GM18858 (cell line): ENCODE results near the gene HAUS8.
"Not testable (repeated sequence)": the region's sequence is repeated elsewhere in the genome, so short reads cannot be mapped to it uniquely, and the experiment has no call there.

Experiments used
- ATAC-seq: cut with Tn5 transposase; IDR thresholded peaks from one replicate; pipeline ENCODE4 v1.9.1; 2021; ENCODE audit not compliant: unreplicated experiment

HAUS8 gene

GRCh38 chr19:17036640-17037039 lies 38.6 kb downstream of the HAUS8 start:
- ATAC-seq = no peak

DNA sequence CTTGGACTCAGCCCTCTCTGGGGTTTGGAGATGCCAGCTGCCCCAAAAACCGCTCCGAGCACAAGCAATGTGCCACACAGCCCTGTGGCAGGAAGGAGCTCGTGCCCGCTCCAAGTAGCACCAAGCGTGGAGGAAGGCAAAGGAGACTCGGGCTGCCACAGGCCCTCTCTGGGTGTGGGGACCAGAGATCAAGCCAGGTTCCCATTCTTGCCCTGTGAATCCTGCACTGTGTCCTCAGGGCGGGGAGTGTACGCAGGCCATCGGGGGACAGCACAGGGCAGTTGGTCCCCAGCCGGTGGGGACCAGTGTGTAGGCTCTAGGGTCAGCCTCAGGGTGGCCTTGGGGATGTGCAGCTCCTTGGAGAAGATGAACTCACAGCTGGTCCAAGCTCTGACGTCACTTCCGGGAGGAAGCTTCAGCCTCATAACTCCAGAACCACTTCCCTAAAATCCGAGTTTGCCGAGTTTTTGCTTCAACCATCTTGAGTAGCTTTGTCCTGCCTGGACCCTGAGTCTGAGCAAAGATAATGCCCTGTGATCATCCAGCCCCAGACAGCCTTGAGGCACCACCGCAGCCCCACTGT lies 39.3 kb downstream of the HAUS8 start:
- no peak for ATAC-seq

DNA sequence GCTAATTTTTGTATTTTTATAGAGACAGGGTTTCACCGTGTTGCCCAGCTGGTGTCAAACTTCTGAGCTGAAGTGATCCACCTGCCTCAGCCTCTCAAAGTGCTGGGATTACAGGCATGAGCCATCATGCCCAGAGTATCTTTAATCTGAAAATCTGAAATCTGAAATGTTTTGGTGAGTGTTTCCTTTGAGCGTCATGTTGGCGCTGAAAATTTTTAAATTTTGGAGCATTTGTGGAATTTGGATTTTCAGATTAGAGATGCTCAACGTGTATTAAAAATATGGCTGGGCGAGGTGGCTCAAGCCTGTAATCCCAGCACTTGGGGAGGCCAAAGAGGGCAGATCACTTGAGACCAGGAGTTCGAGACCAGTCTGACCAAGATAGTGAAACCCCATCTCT lies 43.5 kb downstream of the HAUS8 start:
- no peak for ATAC-seq

DNA sequence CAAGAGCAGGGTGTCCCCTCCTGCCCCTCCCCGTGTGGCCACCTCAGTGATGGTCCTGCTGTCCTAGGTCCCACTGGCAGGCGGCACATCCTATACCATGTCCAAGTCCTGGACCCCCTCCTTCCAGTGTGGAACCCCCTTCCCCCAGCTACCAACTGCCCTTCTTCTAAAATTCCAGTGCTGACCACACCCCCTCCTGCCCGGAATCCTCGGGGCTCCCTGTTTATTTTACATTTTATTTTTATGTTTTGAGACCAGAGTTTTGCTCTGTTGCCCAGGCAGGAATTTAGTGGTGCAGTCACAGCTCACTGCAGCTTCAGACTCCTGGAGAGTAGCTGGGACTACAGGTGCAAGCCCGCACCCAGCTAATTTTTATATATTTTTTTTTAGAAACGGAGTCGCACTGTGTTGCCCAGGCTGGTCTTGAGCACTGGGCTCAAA lies 47.7 kb downstream of the HAUS8 start:
- ATAC-seq = no peak

DNA sequence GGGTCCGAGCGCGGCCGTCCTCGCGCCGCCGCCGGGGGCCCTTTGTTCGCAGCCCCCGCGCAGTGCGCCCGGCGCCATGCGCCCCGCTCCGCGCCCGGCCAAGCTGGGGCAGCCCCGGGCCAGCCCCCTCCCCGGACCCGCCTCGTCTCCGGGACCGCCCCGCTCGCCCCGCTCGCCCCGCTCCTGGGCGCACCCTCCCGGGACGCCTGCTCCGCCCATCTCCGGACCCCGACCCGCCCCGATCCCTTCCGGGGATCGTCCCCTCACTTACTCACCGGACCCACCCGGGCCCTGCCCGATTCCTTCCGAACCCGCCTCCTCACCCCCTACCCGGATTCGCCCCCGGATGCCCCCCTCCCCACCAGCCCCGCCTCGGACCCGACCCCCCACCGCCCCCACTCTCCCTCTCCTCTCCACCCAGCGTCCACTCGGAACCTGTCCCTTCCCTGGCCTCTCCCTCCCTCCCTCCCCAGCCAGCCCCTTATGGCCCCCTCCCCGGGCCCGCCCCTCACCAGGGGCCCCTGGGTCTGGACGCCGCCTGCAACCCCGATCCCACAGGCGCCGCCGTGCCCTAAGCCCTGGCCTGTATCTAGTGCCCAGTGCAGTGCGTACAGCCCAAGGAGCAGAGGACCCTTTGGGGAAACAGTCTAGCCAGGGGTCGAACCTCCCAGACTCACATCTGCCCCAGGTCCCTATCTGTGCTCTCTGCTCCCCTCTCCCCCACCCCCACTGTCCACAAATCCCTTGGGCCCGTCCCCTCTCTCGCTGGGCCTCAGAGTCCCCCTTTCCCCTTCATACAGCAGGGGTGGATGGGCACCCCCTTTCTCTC lies 48.3 kb downstream of the HAUS8 start, which contains the start of gene CPAMD8:
Gene CPAMD8, minus strand, starts transcription at position 105 of the 829 bp plus-strand sequence. CDS start 168 bp downstream, outside the sequence.
- ATAC-seq = no peak

- no peak for ATAC-seq
Observed at GRCh38 chr19:17025991-17026658, 49.1 kb downstream of the HAUS8 start.

GRCh38 chr19:17025361-17025760 lies 49.9 kb downstream of the HAUS8 start:
- ATAC-seq = no peak

DNA sequence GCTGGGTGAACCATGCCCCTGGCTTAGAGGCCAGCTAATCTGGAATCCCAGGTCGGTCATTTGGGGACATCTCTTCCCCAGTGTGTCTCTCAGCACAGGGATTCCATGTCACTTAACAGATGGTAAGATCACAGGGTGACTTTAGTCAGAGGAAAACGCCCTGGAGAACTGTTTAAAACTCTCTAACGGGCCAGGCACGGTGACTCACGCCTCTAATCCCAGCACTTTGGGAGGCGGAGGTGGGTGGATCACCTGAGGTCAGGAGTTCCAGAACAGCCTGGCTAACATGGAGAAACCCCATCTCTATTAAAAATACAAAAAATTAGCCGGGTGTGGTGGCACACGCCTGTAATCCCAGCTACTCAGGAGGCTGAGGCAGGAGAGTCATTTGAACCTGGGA lies 50.3 kb downstream of the HAUS8 start:
- ATAC-seq = not testable (repeated sequence)

DNA sequence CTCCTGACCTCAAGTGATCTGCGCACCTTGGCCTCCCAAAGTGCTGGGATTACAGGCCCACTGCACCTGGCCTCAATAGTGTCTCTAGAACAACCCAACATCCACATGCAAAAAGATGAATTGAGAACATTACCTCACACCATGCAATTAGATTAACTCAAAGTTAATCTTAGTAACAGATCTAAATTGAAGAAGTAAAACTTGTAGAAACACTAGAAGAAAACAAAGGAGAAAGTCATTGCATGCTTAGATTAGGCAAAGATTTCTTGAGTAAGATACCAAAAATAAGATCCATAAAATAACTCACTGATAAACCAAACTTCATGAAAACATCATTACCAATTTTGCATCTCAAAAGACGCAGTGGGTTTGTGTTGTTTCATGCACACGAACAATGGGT lies 51.4 kb downstream of the HAUS8 start:
- no peak for ATAC-seq

DNA sequence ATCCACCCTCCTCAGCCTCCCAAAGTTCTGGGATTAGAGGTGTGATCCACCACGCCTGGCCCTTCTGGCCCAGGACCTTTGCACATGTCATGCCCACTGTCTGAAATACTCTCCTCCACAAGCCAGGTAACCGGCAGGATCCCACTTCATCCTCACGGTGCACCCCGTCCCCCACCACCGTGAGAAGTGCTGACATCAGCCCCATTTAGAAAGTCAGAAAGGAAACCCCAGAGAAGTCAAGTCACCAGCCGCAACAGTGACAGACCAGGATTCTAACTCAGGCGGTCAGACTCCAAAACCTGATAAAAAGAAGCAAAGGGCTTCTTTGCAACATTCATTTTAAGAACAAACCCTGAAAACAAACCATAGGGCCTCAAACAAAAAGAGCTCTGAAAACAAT lies 52.5 kb downstream of the HAUS8 start:
- ATAC-seq = no peak

DNA sequence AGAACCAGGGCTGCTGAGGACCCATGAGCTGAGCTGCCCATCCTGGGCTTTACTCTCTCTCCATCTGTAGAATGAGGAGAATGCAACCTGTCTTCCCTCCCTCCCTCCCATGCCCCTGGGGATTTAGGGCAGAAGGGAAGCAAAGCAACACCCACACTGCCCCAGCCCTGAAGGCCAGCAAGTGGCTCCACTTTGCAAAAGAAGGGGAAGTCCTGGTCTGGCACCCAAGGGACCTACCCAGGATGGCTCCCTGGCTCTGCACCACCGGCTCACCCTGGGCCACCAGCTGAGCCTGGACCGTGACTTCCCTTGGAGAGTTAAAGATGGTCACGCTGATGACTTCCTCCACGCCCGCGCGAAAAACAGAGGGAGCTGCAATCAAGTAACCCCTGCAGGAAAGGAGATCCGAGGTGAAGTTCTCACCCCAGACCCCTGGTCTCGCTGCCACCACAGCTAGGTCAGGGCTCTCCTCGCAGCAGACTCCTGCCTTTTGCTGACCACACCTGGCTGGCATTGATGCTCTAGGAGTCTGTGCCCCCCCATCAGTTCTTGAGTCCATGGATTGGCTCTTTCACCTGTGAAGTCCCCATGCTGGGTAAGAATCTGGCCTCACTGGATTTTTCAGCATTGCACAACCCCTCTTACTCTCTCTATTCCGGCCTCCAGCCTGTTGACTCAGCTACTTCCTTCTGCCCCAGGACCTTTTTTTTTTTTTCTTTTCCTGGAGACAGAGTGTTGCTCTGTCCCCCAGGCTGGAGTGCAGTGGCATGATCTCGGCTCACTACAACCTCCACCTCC lies 53.3 kb downstream of the HAUS8 start:
- ATAC-seq = no peak

DNA sequence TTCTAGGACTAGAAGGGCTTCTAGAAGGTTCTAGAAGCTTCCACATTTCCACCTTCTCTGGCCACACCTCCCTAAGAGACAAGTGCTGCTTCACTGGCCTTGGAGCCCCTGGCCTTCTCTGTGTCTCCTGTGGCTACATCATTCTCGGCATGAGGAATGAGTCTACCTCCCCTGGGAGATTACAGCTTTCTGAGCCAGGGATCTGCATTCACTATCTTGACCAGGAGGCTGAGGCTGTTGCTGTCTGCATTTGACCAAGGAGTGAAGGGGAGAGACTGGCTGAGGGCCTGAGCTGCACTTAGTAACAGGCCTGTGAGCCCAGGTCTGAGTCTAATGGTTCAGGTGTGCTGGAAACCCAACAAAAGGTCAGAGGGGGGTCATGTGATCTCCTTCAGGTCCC lies 53.9 kb downstream of the HAUS8 start:
- no peak for ATAC-seq

DNA sequence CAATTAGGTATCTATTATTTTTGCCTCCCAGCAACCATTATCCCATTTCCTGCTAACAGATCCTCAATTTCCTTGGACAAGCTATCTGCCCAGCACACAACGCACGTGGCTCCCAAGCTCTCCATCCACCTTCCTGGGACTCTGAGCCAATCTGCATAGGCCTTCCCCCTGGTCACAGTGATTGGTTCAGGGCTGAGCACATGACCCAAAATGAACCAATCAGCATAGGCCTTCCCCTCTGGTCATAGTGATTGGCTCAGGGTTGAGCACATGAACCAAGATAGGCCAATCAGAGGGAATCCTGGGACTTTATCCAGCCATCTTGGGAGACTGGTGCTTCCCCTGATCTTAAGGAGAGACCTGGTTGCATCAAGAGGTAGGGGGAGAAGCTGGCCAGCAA lies 54.4 kb downstream of the HAUS8 start:
- ATAC-seq = no peak

DNA sequence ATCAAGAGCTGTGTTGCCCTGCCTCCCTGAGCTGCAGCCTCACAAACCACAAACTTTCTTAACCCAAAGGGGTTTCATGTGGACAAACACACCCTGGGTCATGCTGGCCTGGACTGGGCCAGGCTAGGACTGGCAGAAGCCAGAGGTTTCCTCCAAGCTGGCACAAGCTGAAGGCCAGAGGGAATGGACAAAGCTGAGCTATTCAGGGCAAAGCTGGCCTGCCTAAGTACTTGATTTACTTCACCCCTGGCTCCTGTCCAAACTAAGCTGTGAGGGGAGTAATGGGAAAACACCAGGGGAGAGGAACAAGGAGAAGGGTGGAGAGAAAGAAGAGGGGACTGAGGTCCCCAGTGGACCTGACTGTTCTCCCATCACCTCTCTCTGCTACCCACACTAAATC lies 54.9 kb downstream of the HAUS8 start:
- ATAC-seq = no peak

DNA sequence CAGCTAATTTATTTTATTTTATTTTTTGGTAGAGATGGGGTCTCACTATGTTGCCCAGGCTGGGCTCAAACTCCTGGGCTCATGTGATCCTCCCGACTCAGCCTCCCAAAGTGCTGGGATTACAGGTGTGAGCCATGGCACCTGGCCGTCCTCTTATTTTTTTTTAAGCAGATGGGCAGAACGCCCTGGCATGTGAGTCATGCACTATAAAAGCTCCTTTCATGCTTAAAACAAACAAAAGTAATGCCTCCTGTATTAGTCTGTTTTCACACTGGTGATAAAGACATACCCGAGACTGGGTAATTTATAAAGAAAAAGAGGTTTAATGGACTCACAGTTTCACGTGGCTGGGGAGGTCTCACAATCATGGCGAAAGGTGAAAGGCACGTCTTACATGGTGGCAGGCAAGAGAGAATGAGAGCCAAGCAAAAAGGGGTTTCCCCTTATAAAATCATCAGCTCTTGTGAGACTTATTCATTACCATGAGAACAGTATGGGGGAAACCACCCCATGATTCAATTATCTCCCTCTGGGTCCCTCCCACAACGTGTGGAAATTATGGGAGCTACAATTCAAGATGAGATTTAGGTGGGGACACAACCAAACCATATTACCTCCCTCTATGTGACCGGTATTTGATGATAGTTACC lies 60.9 kb downstream of the HAUS8 start:
- ATAC-seq = not testable (repeated sequence)

GRCh38 chr19:17011485-17011884 lies 63.8 kb downstream of the HAUS8 start:
- no peak for ATAC-seq

DNA sequence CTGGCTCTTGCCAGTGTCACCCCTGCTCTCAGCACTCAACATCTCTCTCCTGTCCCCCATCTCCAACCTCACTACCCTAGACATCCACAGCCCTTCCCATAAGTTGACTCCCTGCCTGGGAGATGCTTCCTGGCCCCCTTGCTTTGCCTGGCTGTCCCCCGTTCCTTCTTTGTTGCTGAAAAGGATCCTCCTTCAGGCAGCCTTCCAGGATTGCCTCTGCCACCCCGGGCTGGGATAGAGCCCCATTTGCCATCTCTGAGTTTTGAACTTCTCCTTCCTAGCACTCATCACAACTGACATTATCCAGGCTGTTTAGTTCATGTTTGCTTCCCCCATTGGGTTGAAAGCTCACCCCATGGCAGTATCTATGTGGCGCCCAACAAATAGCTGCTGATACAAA lies 68.7 kb downstream of the HAUS8 start:
- no peak for ATAC-seq

DNA sequence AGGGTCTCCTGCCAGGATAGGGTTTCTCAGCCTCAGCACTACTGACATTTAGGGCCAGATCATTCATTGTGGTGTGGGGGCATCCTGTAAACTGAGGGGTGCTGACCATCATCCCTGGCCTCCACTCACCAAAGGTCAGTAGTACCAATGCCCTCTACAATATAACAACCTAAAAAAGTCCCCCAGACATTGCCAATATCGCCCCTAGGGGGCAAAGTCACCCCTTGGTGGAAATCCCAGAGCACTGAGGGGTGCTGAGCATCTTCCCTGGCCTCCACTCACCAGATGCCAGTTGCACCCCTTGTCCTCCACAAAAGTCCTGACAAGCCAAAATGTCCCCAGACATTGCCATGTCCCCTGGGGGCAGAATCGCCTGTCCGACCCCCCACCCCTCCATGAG lies 70.3 kb downstream of the HAUS8 start:
- ATAC-seq = no peak

DNA sequence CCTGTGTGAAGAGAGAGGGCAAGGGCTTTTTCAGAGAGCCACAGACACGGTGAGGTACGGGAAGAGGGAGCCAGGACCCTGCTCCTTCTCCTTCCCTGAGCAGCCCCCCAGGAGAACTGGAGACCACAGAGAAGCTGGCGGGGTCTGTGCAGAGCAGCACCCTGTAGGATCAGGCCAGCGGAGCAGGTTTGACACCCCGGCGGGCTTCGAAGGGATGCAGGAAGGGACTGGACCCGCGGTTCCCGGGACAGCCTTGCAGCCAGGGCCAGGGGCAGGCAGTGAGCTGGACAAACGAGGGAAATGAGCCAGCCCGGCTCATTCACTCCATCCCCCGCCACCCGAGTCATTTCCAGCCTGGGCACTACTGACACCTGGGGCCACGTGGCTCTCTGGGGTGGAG lies 70.9 kb downstream of the HAUS8 start:
- no peak for ATAC-seq

DNA sequence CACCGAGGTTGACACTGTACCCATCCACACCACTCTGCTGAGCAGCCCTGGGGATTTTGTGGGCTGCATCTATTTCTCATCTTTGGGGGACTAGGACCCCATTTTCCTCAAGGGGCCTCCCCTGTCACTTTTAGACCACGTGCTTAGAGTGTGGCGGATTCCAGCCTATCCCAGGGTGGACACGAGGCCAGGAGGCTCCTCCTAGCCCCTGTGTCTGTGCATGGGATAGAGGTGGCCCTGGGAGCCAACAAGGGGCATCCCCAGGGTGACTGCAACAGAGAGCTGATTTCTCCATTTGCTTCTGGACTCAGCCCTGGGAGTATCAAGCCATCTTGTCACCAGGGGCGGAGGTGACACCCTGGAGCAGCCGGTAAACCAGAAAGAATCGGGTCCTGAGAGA lies 72.8 kb downstream of the HAUS8 start:
- no peak for ATAC-seq
